B cell (primary cell): ENCODE results near the gene ARID4A. TPM values are rescaled to one million over a fixed set of nuclear protein-coding genes. Genes with fewer than 3 reads are reported as not detected.

ENCODE experiments used
- ATAC-seq: fragments of 200-7000 bp; cut with Tn5 transposase; one replicate; pipeline ENCODE4 v1.10.0; 2021; ENCODE audit warnings: low read depth, mild to moderate bottlenecking, moderate number of reproducible peaks, moderate library complexity
- CTCF ChIA-PET: fragments of 350-600 bp; sonication (Branson Sonifier 250); formaldehyde crosslinking; loops from one replicate; lab custom pipeline; 2021; ENCODE audit warnings: antibody characterized with exemption, inconsistent platforms; lab: Charles Lee
- POLR2A ChIA-PET: fragments of 350-600 bp; sonication (Branson Sonifier 250); formaldehyde crosslinking; loops from one replicate; lab custom pipeline; 2021; ENCODE audit warnings: antibody characterized with exemption; lab: Charles Lee
- DNase-seq: peaks from one replicate; pipeline ENCODE4 v3.0.0; 2013
- H2AFZ ChIP-seq: 2 replicates; pipeline ENCODE4 v1.6.1; 2012; ENCODE audit warnings: mild to moderate bottlenecking, low read depth, low read length; ENCODE audit not compliant: insufficient read depth, poor library complexity, severe bottlenecking
- H3K27ac ChIP-seq, 2 donors: 1 replicate in 1 of 2; 2 replicates in 1 of 2; pipeline ENCODE4 v1.5.1; 2012 to 2013; ENCODE audit warnings: low read length in 2 of 2, mild to moderate bottlenecking in 2 of 2, moderate library complexity in 1 of 2
- H3K27me3 ChIP-seq, 4 experiments: fragments of 200-600 bp in 1 of 4; sonication (generic) in 1 of 4; replicated peaks in 1 of 4; 1 replicate in 2 of 4; 2 replicates in 2 of 4; pipeline versions ENCODE4 v1.6.1 to v1.7.0; 2013 to 2016; ENCODE audit warnings: low read length in 3 of 4, mild to moderate bottlenecking in 2 of 4, mixed read lengths in 1 of 4, moderate library complexity in 1 of 4; ENCODE audit not compliant: insufficient read depth in 4 of 4, control insufficient read depth in 3 of 4; ENCODE audit errors: control extremely low read depth in 1 of 4
- H3K36me3 ChIP-seq, 2 experiments: replicated peaks in 1 of 2; 1 replicate in 1 of 2; 2 replicates in 1 of 2; pipeline versions ENCODE4 v1.6.1 to v1.7.1; 2013; ENCODE audit warnings: low read length in 1 of 2; ENCODE audit not compliant: insufficient read depth in 2 of 2, control insufficient read depth in 1 of 2; ENCODE audit errors: control extremely low read depth in 1 of 2, extremely low read depth in 1 of 2
- H3K4me1 ChIP-seq, 2 donors: fragments of 200-600 bp in 1 of 2; sonication (generic) in 1 of 2; 1 replicate in 1 of 2; 2 replicates in 1 of 2; pipeline versions ENCODE4 v1.5.1 to v1.6.1; 2013 to 2017; ENCODE audit warnings: low read length in 2 of 2; ENCODE audit not compliant: control insufficient read depth in 2 of 2, insufficient read depth in 2 of 2
- H3K4me2 ChIP-seq: replicated peaks from 2 replicates; pipeline ENCODE3; 2012; ENCODE audit warnings: mild to moderate bottlenecking, low read depth, low read length; ENCODE audit not compliant: poor library complexity, severe bottlenecking
- H3K4me3 ChIP-seq, 5 experiments: fragments of 200-600 bp in 1 of 5; sonication (generic) in 1 of 5; 1 replicate in 3 of 5; 2 replicates in 2 of 5; pipeline versions ENCODE4 v1.5.1 to v1.7.0; 2011 to 2016; ENCODE audit warnings: low read length in 4 of 5, mild to moderate bottlenecking in 4 of 5, low read depth in 2 of 5, control low read depth in 1 of 5, moderate library complexity in 1 of 5; ENCODE audit not compliant: insufficient read depth in 1 of 5; ENCODE audit errors: control extremely low read depth in 1 of 5, extremely low read depth in 1 of 5
- H3K79me2 ChIP-seq: fragments of 200-600 bp; sonication (generic); one replicate; pipeline ENCODE4 v1.6.0; 2016; ENCODE audit warnings: low read length; ENCODE audit not compliant: control insufficient read depth, insufficient read depth
- H3K9ac ChIP-seq: fragments of 200-600 bp; sonication (generic); 2 replicates; pipeline ENCODE4 v1.6.1; 2017; ENCODE audit warnings: mild to moderate bottlenecking, low read length, moderate library complexity
- H3K9me3 ChIP-seq, 3 donors: one replicate each; pipeline versions ENCODE4 v1.6.1 to v1.7.1; 2013; ENCODE audit warnings: low read length in 2 of 3; ENCODE audit not compliant: control insufficient read depth in 2 of 3, insufficient read depth in 1 of 3; ENCODE audit errors: control extremely low read depth in 1 of 3
- H4K20me1 ChIP-seq: 2 replicates; pipeline ENCODE4 v1.6.0; 2012; ENCODE audit warnings: mild to moderate bottlenecking, low read length; ENCODE audit not compliant: insufficient read depth, control insufficient read depth, poor library complexity, severe bottlenecking
- H3K27ac Mint-ChIP-seq: one replicate; pipeline ENCODE4 v1.8.0; 2021; ENCODE audit warnings: mixed read lengths
- H3K27me3 Mint-ChIP-seq: one replicate; pipeline ENCODE4 v1.8.0; 2021; ENCODE audit warnings: mixed read lengths
- H3K4me1 Mint-ChIP-seq: one replicate; pipeline ENCODE4 v1.8.0; 2021; ENCODE audit warnings: mixed read lengths
- H3K4me3 Mint-ChIP-seq: one replicate; pipeline ENCODE4 v1.8.0; 2021; ENCODE audit warnings: mixed read lengths
- H3K9me3 Mint-ChIP-seq: one replicate; pipeline ENCODE4 v1.8.0; 2022; ENCODE audit warnings: mixed read lengths; ENCODE audit not compliant: insufficient read depth
- EZH2 ChIP-seq: IDR thresholded peaks from 2 replicates; pipeline ENCODE4 v1.6.1; 2012; ENCODE audit warnings: borderline replicate concordance, low read depth, mild to moderate bottlenecking, moderate library complexity, low read length; ENCODE audit not compliant: insufficient read depth, poor library complexity, severe bottlenecking
- WGBS: methylation state at CpG from one replicate; pipeline ENCODE4 v1.1.5; 2013; ENCODE audit warnings: missing lambda C conversion rate; ENCODE audit not compliant: insufficient coverage; 5-methylcytosine and 5-hydroxymethylcytosine counted together
- intact Hi-C: fragments of 100-400 bp; cut with micrococcal nuclease; formaldehyde crosslinking; loops from one replicate; pipeline ENCODE4 v1.10.0; 2022
- polyA minus RNA-seq: library from RNA; depleted of rRNA, polyadenylated mRNA; stranded (reverse); fragments of >200 nt; gene quantifications from 2 replicates; pipeline ENCODE4 v1.2.3, GENCODE V29; 2012
- polyA plus RNA-seq: library from polyadenylated mRNA; depleted of rRNA; stranded (reverse); fragments of >200 nt; gene quantifications from 2 replicates; pipeline ENCODE4 v1.2.3, GENCODE V29; 2012
- total RNA-seq, 2 donors: library from RNA; stranded (reverse); fragments of 120-200 nt in 1 of 2; gene quantifications; 1 replicate in 1 of 2; 2 replicates in 1 of 2; pipeline versions ENCODE4 v1.2.3 to v1.2.4, GENCODE V29; 2013 to 2022
- TF ChIP-seq, protein P1 (sequence below): fragments of 200-600 bp; IDR thresholded peaks from one replicate; pipeline ENCODE4 v1.8.0; 2022; ENCODE audit warnings: antibody characterized with exemption, mild to moderate bottlenecking

ARID4A gene, protein sequence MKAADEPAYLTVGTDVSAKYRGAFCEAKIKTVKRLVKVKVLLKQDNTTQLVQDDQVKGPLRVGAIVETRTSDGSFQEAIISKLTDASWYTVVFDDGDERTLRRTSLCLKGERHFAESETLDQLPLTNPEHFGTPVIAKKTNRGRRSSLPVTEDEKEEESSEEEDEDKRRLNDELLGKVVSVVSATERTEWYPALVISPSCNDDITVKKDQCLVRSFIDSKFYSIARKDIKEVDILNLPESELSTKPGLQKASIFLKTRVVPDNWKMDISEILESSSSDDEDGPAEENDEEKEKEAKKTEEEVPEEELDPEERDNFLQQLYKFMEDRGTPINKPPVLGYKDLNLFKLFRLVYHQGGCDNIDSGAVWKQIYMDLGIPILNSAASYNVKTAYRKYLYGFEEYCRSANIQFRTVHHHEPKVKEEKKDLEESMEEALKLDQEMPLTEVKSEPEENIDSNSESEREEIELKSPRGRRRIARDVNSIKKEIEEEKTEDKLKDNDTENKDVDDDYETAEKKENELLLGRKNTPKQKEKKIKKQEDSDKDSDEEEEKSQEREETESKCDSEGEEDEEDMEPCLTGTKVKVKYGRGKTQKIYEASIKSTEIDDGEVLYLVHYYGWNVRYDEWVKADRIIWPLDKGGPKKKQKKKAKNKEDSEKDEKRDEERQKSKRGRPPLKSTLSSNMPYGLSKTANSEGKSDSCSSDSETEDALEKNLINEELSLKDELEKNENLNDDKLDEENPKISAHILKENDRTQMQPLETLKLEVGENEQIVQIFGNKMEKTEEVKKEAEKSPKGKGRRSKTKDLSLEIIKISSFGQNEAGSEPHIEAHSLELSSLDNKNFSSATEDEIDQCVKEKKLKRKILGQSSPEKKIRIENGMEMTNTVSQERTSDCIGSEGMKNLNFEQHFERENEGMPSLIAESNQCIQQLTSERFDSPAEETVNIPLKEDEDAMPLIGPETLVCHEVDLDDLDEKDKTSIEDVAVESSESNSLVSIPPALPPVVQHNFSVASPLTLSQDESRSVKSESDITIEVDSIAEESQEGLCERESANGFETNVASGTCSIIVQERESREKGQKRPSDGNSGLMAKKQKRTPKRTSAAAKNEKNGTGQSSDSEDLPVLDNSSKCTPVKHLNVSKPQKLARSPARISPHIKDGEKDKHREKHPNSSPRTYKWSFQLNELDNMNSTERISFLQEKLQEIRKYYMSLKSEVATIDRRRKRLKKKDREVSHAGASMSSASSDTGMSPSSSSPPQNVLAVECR
- total RNA-seq (87.0 and 90.0 TPM in 2 replicates), polyA plus RNA-seq (9.4 and 19.2 TPM in 2 replicates), polyA minus RNA-seq (12.9 and 22.6 TPM in 2 replicates)
- total RNA-seq (2013), result 34.4 TPM

DNA sequence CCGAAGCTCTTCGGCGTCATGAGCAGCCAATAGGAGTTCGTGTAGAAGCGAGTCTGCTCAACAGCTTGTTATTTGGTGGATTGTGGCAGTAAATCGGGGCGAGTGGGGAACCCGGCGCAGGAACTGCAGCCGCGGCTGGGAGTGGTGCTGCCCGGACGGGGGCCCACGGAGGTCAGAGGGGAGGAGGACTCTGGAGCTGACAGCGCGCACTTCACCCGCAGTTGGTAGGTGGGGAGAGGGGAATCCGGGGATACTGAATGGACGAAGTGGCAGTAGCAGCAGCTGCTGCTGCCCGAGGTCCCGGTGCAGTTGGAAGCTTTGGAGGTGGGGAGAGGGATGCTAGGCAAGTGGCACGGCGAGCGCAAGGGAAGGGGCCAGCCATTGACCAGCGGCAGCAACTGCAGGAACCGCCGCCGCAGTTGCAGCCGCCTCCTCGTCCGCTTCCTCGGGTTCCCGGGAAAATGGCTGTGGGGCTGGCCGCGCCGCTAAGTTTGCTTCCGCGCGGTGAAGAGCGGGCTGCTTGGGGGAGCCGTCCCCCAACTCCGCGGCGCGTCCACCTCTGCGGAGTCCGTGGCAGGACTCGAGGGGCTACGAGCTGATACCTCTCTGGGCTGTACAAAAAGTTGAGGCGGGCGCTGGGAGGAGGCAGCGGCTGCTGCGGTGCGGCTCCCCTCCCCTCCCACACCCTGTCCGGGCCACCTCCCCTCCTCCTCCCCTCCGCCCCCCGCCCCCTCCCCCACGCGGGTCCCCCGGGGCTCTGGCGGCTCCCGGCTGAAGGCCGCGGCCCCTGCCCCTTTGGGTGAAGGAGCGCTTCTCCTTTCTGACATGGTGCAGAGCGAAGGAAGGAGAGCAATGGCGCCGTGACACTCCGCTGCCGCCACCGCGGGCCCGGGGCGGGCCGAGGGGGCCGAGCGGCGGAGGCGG is at the start of gene ARID4A:
Gene ARID4A (plus strand): TSS at position 79 of the 924 bp plus-strand sequence. CDS start 1,300 bp downstream, outside the sequence.
- peak; percentile 8 for ATAC-seq
- Histone ChIP-seq H3K4me3 (peak within 1 kb of the TSS; percentile 85 to 98 (median 91)), H3K9me3 (no peaks in the 10 kb centered on the region), H4K20me1 (peaks cover 36% of the 10 kb centered on the region), H3K4me1 (peaks cover 21 to 33% of the 10 kb centered on the region in 2 donors), H2AFZ (peak within 1 kb of the TSS; percentile 93), H3K79me2 (peaks cover 82% of the 10 kb centered on the region), H3K27me3 (no peaks in the 10 kb centered on the region), H3K27ac (peak within 1 kb of the TSS; percentile 96 to 98), H3K9ac (peak within 1 kb of the TSS; percentile 94), H3K36me3 (peaks cover 15 to 35% of the 10 kb centered on the region in 2 experiments), H3K4me2 (peak within 1 kb of the TSS; percentile 82)
- intact Hi-C loops, result loop anchor here (1.0 to 5.0 kb wide), 6 partner anchors 17 to 1949 kb away; partner anchors contain the start of genes KIAA0586, PPM1A, PSMA3 and TIMM9
- ChIA-PET CTCF (interaction anchor here (0.7 to 2.0 kb wide), 7 partner anchors 11 to 129 kb away, joined by 3 to 5 read pairs (median 4); partner anchors contain the start of genes KIAA0586, PSMA3, TIMM9 and TOMM20L), POLR2A (interaction anchor here (0.6 to 2.8 kb wide), 9 partner anchors 13 to 132 kb away, joined by 3 to 23 read pairs (median 3); partner anchors contain the start of genes ACTR10, KIAA0586, PSMA3 and TIMM9)
- Mint-ChIP-seq H3K4me3 (no peak within 1 kb of the TSS), H3K9me3 (no peaks in the 10 kb centered on the region), H3K27ac (peak within 1 kb of the TSS; percentile 87), H3K27me3 (no peaks in the 10 kb centered on the region), H3K4me1 (peaks cover 40% of the 10 kb centered on the region)
- TF ChIP-seq, protein P1, sequence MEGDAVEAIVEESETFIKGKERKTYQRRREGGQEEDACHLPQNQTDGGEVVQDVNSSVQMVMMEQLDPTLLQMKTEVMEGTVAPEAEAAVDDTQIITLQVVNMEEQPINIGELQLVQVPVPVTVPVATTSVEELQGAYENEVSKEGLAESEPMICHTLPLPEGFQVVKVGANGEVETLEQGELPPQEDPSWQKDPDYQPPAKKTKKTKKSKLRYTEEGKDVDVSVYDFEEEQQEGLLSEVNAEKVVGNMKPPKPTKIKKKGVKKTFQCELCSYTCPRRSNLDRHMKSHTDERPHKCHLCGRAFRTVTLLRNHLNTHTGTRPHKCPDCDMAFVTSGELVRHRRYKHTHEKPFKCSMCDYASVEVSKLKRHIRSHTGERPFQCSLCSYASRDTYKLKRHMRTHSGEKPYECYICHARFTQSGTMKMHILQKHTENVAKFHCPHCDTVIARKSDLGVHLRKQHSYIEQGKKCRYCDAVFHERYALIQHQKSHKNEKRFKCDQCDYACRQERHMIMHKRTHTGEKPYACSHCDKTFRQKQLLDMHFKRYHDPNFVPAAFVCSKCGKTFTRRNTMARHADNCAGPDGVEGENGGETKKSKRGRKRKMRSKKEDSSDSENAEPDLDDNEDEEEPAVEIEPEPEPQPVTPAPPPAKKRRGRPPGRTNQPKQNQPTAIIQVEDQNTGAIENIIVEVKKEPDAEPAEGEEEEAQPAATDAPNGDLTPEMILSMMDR, result no peak
- no peak for TF ChIP-seq EZH2
- DNase-seq, result peak; percentile 72
- WGBS, result under 1% methylated on average over 68 of the region's 79 CpGs
